HG03095 (cell line): ENCODE results near the gene RPS14.

ENCODE experiments used
- ATAC-seq: cut with Tn5 transposase; IDR thresholded peaks from one replicate; pipeline ENCODE4 v1.9.1; 2021; ENCODE audit warnings: moderate library complexity; ENCODE audit not compliant: unreplicated experiment

The RPS14 gene

DNA sequence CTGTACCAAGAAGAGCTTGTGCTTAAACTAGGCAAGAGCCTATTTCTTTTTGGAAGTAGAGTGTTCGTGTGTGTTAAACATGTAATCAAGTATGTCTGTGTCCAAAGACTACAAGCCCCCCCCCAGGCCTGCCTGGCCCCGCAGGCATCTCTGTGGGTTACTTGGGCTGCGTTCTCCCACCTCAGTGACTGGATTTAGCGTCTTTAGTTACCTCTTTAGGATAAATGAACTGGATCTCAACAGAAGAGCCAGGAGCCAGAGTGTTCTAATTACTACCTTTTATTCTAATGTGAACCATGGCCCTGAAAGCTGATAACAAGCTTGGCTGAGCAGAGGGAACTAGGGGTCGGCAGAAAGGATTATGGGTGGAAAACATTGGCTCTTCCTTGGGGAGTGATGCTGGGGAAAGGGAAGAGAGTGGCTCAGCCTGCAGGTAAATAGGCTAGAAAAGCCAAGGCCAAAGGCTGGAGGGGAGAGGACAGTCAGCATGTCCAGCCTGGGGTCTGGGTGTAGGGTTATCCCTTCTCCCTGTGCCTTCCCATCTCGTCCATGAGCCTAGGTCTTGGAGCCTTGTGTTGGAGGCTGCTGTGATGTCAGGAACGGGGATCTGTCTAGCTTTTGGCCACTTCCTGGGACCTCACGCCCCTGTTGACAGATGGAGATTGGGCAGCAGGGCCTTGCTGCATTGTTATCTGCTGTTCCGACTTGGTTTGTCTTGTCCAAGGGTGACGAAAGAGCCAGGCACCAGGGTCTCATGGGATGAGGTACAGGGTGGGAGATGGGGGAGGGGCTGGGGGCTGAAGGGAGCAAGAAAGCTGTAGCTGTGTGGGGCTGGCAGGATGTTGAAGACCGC lies 47.9 kb downstream of the RPS14 start:
- no peak for ATAC-seq

DNA sequence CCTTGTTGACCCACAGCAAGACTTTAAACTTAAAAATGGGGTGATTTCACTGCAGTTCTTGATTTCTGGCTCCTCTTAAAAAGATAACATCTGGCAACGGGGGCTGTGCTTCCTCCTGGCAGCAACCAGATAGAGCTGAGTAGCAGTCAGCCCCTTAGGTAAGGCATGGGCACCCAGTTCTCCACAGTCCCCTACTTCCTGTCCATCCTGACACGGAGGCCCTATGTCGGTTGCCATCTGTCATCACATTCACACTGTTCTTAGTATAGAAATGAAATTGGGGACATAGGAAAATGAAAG lies 48.5 kb downstream of the RPS14 start:
- no peak for ATAC-seq

DNA sequence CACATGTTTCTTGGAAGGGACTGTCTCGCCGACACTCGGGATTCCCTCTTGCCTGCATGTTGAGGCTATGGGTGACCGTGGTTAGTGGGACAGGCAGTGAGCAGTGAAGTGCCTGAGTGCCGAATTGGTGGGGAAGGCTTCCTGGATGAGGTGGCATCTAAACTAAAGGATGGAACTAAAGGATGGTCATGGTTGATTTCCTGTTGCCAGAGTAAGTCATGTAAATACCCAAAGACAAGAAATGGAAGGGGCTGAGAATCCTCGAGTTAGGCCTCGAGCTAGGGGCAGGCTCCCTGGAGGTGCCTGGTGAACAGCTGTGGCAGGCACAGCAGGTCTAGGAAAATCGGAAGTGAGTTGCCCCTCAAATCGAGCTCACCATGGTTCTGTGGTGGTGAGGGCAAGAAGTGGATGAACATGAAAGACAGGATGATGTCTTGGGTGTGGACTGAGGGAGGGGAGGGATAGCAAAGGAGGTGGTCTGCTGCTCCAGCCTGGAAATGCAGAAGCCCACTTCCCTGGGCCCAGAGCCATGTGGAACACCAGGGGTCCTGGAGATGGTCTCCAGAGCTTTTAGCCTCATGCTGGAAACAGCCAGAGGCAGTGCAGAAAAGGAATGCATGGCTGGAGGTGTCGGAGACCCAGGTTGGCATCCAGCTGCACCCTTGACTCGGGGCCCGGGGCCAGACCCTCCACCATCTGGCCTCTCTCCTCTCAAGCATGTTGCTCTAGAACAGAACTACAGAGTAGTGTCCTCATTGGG lies 49.0 kb downstream of the RPS14 start:
- ATAC-seq: no peak

DNA sequence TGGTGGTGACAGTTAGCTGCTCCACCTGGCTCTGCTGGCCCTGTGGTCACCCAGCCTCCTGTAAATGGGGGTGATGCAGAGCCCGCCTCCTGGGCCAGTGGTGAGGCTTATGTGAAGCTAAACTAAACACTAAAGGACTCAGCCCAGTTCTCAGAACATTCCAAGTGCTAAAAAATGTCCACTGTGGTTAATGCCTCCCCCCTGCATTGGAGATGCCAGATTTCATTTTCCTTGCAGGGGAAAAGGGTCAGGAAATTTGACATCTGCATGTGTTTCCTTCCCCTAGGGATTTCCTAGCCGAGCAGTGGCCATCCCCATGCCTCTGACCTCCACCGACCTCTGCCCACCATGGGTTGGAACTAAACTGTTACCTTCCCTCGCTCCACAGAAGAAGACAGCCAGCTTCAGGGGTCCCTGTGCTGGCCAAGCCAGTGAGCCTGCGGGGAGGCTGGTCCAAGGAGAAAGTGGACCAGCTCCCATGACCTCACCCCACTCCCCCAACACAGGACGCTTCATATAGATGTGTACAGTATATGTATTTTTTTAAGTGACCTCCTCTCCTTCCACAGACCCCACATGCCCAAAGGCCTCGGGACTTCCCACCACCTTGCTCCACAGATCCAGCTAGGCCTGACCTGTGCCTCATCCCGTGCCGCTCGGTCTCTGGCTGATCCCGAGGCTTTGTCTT lies 49.9 kb downstream of the RPS14 start:
- no peak for ATAC-seq

DNA sequence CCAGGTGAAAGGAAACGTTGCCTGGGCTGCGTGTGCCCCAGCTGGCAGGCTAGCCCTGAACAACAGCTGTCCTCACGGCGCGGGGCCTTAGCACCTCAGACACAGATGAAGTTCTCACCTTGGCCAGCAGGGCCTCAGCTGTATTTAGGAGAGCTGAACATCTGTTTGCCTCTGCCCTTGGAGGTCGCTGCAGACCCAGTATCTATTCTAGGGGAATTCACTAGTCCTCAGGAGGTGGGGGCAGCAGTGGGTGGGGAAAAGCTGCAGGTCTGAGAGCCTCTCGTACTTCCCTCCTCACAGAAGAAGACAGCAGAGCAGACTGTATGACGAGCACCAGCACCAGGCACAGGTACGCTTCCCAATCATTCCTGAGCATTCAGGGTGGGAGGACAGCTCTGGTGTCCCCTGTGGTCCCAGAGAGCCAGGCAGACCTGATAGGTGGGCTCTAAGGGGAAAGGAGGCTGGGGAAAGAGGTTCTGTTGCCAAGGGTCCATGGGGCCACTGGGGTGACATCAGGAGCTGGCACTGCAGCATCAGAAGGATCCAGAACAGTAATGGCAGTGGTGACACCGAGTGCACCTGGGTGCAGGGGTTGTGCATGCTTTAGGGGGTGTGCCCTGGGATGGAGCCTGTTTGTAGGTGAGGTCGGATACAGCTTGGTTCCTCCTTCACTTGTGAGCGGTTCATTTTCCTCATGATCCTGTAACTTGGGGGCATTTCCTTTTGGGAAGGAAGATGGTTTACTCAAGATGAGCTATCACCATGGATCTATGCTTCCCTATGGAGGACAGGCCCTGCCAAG lies 50.6 kb downstream of the RPS14 start:
- ATAC-seq: peak; percentile 63

DNA sequence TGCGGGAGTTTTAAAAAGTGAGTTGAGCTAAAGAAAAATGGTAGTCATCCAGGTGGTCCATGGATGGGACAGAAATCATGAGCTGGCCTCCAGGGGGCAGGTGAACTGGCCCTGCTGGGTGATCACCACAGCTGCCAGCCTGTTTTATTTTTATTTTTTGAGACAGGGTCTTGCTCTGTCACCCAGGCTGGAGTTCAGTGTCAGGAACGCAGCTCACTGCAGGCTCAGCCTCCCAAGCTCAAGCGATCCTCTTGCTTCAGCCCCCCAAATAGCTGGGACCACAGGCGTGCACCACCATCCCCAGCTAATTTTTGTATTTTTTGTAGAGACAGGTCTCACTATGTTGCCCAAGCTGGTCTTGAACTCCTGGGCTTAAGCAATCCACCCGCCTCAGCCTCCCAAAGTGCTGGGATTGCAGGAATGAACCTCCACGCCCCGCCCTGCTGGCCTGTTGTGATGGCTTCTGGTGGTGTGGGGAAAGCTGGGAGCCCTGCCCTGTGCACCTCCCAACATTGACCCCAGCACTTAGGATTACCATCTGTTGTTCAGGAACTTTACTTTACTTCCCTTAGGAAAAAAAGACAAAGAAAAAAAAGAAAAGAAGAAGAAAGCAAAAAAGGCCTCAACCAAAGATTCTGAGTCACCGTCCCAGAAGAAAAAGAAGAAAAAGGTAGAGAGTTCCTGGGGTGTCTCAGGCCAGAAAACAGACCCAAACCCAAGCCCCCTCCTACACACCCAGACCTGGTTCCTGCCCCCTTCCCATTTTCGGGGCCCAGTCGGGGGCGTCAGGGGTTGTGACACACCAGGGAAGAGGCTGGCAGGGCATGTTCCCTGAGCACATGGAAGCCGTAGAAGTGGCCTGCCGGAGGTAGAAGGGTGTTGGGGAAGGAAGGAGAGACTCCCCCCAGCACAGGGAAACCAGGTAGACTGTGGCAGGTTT lies 51.5 kb downstream of the RPS14 start:
- ATAC-seq: no peak

DNA sequence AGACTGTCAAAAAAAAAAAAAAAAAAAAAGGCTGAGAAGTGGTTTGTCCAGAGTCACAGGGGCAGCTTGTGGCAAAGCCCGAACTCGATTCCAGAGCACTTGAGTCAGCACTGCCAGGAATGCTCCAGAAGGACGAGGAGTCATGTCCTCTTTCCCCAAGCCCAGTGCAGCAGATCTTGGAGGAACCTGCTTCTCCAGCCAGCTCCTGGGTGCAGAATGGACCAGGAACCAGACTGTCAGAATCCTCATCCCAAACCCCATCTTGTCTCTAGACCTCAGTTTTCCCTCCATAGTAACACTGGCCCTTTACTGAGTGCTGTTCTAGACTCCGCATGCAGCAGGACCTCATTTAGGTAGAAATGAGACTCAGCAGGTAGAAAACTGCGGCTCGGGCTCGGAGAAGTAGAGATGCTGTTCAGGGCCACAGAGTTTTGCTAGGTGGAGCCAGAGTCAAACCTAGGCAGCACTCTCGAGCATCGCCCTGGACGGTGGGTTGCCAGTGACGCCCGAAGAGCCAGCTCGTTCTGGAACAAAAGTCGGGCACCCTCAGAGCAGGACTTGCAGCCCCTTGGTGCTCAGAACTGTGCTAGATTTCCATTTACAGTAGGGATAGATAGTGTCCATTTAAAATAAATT lies 52.3 kb downstream of the RPS14 start:
- no peak for ATAC-seq

DNA sequence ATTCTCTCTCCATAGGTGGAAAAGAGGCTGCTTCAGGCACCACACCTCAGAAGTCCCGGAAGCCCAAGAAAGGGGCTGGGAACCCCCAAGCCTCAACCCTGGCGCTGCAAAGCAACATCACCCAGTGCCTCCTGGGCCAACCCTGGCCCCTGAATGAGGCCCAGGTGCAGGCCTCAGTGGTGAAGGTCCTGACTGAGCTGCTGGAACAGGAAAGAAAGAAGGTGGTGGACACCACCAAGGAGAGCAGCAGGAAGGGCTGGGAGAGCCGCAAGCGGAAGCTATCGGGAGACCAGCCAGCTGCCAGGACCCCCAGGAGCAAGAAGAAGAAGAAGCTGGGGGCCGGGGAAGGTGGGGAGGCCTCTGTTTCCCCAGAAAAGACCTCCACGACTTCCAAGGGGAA lies 53.3 kb downstream of the RPS14 start:
- ATAC-seq: no peak

DNA sequence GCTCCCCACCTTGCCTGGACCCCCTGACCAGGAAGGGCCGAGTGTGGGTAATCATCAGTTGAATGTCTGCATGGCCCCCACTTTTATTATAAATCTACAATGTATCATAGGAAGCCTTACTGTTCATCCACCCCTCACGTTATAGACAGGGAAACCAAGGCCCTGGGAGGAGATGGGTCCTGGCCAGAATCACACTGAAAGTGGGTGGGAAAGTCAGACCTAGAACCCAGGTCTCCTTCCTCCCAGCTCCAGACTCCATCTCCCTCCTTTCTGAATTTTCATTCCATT lies 53.9 kb downstream of the RPS14 start:
- no peak for ATAC-seq

DNA sequence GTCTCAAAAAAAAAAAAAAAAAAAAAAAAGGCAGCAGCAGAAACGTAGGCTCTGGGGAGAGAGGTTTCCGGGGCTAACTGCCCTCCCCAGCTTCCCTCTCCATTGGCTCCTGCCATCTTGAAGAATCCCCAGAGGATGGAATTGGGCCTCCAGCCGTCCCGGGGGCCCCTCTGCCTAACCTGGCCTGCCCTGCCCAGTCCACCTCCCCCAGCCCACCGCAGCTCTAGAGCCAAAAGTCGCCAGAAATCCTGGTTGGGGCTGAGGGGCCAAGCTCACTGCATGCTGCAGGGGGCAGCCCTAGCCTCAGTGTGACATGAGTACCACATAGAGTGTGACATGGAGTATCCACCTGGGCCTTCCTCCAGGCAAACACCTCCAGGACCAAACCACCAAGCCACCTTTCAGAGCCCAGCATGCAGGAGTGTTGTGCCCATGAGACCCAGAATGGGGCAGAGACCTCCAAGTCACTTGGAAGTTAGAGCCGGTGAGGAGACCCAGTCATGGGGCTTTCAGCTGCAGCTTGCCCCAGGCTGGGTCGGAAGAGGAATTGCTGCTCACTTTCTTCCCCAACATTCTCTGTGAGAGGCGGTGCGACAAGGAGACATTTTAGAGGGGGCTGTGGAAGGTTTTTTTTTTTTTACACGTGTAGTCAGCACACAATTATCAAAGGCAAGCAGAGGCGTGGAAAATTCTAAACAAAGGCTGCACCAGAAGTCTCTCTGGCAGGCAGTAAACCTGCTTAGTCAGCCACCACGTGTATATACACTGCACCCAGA lies 54.4 kb downstream of the RPS14 start:
- no peak for ATAC-seq

DNA sequence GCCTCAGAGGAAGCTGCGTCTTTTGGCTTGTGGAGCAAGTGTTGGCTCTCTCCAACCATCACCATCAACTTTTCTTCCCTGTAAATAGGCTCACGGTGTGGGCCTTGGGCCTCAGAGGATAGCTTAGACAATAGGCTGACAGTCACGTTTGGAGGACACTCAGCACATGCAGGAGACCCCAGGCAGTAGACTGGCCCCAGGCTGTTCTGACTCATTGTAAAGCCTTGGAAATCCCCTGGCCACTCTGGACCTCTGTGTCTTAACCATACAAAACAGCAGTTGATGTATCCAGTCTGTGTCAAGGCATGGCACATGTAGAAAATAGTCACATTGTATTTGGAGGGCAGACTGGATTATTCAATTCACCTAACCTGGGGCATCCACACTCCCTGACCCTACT lies 55.4 kb downstream of the RPS14 start:
- no peak for ATAC-seq

DNA sequence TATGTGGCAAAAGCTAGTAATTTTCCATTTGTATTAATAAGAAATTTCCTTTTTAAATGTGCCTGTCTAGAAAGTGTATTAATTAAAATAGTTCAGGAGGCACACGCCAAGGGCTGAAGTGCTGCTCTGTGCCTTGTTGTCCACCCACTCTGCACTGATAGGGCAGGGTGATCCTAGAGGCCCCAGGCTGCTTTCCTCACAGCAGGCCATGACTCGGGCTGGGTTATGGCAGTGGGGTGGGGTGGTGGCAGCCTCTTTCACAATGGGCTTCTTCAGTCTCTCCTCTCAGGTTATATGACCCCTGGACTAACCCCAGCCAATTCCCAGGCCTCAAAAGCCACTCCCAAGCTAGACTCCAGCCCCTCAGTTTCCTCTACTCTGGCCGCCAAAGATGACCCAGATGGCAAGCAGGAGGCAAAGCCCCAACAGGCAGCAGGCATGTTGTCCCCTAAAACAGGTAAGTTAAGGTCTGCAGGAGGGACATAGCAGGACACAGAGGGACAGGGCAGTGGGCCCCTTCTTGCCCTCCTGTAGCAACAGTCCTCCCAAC lies 56.4 kb downstream of the RPS14 start:
- ATAC-seq: no peak

DNA sequence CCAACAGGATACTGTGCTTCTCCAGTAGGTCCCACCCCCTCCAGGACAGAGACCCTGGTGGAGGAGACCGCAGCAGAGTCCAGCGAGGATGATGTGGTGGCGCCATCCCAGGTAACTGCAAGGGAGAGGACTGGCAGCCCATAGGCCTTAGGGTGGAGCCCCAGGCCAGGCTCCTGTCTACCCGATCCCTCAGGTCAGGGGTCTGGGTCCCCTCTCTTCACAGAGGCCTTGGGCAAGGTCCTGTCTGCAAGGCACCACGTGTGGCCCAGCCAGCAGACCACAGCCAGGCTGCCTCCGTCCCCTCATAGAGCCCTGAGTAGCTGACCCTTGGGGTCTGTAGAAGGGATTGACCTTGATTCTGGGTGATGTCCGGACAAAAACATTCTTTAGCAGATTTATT lies 56.9 kb downstream of the RPS14 start:
- ATAC-seq: no peak
